CD4-positive, alpha-beta T cell treated with Interleukin-2 at 100 ng/mL for 4 hours (primary cell): ENCODE data around the gene NAGPA.
"Not testable (repeated sequence)": the region's sequence is repeated elsewhere in the genome, so short reads cannot be mapped to it uniquely, and the experiment has no call there.

Experiments used
- DNase-seq: peaks from one replicate; pipeline ENCODE4 v3.0.0-alpha.2; 2020; ENCODE audit warnings: low spot score

The NAGPA gene, protein sequence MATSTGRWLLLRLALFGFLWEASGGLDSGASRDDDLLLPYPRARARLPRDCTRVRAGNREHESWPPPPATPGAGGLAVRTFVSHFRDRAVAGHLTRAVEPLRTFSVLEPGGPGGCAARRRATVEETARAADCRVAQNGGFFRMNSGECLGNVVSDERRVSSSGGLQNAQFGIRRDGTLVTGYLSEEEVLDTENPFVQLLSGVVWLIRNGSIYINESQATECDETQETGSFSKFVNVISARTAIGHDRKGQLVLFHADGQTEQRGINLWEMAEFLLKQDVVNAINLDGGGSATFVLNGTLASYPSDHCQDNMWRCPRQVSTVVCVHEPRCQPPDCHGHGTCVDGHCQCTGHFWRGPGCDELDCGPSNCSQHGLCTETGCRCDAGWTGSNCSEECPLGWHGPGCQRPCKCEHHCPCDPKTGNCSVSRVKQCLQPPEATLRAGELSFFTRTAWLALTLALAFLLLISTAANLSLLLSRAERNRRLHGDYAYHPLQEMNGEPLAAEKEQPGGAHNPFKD

DNA sequence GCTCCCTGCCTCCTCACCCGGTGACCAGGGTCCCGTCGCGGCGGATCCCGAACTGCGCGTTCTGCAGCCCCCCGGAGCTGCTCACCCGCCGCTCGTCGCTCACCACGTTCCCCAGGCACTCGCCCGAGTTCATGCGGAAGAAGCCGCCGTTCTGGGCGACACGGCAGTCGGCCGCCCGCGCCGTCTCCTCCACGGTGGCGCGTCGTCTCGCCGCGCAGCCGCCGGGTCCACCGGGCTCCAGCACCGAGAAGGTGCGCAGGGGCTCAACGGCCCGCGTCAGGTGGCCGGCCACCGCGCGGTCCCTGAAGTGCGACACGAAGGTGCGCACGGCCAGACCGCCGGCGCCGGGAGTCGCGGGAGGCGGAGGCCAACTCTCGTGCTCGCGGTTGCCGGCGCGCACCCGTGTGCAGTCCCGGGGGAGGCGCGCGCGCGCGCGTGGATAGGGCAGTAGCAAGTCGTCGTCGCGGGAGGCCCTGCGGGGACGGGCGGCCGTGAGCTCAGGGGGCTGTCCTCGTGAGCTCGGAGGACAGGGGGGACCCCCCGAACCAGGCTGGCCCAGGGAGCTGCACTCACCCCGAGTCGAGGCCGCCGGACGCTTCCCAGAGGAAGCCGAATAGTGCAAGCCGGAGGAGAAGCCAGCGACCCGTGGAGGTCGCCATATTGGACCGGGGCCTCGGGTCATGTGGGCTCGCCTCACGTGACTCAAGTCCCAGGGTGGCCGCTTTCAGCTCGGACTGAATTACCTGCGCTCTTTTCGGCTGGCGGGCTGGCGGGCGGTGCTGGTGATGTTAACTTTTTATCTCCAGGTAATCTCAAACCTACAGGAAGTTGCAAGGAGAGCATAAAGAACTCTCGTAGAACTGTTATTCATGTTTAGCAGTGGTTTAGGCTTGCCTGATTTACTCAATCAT, at the start of gene NAGPA:
TSS of gene NAGPA (minus strand) at position 680 of the 911 bp plus-strand sequence. CDS start at position 659, 21 bp downstream.
- DNase-seq, result peak; percentile 87

DNA sequence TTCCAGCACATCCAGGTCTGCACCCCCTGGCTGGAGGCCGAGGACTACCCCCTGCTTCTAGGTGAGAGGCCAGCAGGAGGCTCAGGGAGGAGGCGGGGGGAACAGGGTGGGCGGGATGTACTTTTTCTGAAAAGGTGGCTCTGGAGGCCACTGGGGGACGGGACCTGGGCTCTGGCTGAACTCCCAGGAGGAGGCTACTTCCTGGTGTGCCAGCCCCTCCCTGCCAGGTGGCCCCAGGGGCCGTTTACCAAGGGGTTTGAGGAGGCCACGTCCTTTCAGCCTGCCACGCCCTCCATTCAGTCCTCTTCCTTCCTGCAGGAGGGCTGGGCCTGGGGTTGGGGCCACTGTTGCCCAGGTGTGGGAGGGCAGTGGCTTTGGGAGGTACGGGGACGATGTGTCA, 47.3 kb upstream of the NAGPA start:
- DNase-seq, result not testable (repeated sequence)

DNA sequence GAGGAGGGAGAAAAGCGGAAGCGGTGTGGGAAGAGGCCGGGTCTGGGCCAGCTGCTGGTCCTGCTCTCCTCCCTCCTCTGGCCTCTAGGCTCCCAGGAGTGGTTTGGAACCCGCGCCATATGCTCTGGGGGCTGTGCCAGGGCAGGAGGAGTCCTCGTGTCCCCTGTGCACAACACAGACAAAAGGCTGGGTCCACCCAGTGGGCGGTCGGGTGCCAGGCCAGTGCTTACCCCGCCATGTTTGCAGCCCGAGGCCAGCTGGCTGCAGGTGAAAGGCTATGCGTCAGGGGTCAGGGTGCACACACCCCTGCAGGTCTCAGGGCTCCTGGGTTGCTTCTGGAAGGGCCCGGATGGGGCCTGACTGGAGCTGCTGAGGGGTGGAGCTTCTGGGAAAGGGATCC, 46.7 kb upstream of the NAGPA start:
- not testable (repeated sequence) for DNase-seq

DNA sequence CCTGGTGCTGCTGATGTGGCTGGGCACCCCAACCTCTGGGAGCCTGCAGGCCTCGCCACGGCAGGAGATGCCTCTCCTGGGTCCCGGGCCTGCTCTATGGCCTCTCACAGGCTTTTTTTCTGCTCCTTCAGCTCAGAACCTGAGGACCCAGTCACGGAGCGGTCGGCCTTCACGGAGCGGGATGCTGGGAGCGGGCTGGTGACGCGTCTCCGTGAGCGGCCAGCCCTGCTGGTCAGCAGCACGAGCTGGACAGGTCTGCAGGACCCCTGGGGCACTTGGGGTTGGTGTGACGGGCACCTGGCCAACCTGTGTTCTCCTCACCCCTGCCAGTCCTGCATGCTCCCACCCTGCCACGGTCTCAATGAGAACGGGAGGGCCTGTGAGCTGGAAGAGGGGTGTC, 44.9 kb upstream of the NAGPA start:
- DNase-seq, result no peak

DNA sequence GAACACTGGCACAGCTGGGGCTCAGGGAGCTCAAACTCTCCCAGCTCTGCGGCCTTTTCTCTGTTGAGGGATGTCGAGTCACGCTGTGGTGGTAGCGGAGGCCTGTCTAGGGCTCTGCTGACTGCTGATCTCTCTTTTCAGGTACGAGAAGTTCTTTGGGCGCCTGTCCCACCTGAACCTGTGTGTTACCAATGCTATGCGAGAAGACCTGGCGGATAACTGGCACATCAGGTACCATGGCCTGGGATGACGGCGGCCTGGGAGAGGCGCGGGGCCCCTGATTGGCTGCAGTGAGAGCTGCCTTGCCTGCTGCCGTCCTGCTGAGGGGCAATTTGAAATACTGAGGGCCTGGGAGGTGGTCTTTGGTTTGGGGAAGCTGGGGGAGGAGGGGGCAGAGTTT, 43.6 kb upstream of the NAGPA start:
- DNase-seq, result no peak

DNA sequence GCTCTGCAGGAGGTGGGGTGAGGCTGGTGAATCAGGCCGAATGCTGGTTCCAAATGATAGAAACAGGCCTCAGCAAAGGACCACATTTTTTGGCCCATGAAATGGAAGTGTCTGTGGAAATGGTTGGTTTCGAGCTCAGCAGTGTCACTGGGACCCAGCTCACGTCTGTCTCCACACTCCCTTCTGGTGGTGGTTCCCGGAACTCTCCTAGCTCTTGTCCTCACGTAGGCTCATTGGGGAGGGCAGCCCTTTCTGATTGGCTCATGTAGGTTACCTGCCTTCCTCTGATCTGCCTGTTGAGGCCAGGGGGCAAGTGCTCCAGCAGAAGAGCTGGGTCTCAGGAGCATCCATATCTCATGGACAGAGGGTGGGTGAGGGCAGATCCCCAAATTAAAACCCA, 41.9 kb upstream of the NAGPA start:
- DNase-seq, result no peak

DNA sequence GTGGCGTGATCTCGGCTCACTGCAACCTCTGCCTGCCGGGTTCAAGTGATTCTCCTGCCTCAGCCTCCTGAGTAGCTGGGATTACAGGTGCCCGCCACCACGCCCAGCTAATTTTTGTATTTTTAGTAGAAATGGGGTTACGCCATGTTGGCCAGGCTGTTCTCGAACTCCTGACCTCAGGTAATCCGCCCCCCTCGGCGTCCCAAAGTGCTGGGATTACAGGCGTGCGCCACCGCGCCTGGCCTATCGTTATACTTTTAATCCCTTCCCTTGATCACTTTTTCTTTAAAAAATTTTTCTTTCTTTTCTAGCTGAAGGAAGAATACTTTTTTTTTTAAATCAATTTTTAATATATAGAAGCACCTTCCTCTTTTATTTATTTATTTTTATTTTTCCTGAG, 40.0 kb upstream of the NAGPA start:
- DNase-seq, result not testable (repeated sequence)

DNA sequence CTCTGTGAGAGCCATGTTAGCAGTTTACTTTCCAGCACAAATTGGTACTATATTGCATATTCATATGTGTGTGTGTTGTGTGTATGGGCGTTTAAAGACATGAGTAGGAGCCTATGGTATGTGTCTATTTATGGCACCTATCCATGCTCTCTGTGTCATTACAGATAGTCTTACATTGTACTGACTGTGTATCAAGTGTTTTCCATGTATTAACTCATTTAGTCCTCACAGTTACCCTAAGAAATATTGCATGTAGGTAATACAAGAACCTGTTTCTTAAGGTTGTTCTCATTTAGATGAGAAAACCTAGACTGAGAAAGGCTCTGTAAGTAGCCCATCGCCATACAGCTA, 39.5 kb upstream of the NAGPA start:
- no peak for DNase-seq

DNA sequence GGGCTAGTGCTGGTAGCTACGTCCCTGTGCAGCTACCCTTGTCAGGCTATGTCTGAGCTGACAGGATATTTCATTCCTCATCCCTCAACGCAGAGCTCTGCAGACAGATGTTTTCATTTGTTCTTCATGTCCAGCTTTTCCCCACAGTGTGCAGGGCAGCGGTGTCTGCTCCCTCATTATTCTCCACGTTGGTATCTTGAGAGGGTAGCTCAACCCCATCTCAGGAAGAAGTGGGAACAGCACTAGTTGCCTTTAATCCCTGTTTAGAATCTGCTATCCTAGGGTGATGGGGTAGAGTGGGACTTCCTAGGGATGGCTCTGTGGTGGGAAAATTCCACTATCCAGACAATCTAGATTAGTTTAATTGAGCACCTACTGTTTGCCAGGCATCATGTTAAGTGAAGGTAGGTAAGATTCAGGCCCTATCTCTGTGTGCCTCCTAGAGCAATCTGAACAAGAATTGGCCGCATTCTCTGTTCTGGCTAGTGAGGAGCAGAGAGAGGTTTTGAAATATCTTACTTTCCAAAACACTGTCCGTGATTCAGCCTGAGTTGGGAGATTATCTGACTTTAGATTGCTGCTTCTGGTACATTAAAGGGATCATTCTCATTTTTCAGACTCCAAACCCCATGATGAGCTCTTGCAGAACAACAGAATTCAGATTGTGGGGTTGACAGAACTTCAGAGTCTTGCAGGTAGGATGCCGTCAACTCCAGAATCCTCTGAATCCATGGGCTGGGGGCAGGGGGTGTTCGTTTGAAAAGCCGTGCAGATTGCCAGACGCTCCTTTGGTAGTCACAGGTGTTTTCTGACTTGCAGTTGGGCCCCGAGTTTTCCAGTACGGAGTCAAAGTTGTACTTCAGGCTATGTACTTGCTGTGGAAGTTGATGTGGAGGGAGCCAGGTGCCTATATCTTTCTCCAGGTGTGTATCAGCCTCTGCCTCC, 38.9 kb upstream of the NAGPA start:
- DNase-seq, result no peak

DNA sequence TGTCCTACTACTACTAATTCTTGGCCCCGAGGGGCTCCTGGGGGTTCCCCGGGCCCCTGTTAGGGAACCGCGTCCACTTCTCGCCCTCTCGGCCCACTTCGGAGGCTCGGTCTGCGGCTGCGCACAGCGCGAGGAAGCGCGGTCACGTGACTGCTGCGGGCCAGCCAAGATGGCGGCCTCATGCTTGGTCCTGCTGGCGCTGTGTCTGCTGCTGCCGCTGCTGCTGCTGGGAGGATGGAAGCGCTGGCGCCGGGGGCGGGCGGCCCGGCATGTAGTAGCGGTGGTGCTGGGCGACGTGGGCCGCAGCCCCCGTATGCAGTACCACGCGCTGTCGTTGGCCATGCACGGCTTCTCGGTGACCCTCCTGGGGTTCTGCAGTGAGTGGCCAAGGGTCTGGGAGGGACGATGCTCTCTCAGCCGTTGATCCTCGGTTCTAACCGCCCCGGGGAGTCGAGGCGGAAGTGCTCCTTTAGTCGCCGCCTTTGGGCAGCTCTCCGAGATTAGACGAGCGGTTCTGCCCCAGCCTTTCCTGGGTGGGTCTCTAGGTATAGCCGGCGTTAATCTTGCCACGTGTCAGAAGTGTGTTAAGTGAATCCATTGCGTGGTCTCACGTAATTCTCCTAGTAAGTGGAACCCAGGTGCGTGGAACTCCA, 38.1 kb upstream of the NAGPA start, which contains the start of gene ALG1:
TSS of gene ALG1 (plus strand) at position 163 of the 653 bp plus-strand sequence. CDS start at position 170, 7 bp downstream.
- peak; percentile 91 for DNase-seq

DNA sequence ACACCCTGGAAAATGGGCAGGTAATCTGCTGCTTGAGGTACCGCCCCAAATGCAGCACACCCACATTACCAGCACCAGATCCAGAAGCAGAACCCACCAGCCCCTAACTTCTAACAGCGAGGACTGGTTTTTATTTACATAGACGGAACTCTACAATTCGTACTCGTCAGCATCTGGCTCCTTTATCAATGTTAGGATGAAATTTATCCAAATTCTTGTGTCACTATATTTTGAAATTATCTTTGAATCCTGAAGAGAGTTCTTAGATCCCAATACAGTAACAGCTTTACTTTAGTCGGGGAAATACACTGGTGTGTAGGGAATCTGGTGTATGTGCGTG, 37.6 kb upstream of the NAGPA start:
- DNase-seq, result no peak

DNA sequence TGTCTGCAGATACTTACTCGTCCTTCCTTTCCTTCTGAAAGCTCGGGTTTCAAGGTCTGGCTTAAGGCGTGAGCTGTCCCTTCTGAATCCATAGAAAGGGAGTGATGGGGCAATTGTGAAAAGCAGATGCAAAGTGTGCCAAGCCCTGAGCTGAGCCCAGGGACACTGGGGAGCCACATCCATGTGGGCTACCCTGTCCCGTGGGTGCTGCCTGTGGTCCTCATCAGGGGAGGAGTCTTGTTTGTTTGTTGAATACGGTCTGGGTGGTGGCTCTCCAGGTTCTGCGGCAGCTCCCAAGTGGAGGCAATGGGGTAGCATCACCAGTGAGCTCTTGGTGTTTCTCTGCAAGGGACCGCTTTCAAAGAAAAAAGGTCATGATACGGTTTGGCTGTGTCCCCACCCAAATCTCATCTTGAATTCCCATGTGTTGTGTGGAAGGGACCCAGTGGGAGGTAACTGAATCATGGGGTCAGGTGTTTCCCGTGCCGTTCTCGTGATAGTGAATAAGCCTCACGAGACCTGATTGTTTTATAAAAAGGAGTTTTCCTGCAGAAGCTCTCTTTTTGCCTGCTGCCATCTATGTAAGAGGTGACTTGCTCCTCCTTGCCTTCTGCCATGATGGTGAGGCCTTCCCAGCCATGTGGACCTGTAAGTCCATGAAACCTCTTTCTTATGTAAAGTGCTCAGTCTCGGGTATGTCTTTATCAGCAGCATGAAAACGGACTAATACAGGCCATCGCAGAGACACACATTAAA, 36.9 kb upstream of the NAGPA start:
- DNase-seq, result no peak

DNA sequence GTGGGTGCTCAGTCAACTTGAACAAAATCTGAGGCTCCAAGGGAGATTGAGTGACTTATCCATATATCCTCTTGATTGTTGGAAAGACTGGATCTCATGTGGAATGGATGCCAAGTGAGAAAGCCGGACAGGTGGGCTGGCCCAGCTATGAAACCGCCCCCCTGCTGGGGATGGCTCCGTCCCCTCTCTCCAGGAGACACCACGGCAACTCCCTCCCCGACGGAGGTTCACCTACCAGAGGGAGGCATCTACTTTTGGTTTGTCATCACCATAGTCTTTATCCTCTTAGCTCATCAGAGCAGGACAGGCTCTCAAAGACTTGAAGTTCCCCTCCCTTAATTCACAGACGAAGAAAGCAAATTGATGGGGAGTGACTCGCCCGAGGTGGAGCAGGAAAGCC, 36.1 kb upstream of the NAGPA start:
- no peak for DNase-seq

DNA sequence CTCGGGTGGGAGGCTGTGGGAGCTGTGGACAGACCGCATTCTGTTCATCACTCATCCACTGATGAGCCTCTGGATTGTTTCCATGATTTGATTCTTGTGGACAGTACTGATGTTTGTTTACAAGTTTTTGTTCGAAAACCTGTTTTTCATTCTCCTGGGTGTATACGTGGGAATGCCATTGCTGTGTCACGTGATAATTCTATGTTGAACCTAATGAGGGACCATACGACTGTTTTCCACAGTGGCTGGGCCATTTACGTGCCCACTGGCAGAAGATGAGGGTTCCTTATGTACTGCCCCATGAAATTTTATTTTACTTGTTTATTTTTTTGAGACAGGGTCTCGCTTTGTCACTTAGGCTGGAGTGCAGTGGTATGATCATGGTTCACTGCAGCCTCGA, 35.3 kb upstream of the NAGPA start:
- no peak for DNase-seq

DNA sequence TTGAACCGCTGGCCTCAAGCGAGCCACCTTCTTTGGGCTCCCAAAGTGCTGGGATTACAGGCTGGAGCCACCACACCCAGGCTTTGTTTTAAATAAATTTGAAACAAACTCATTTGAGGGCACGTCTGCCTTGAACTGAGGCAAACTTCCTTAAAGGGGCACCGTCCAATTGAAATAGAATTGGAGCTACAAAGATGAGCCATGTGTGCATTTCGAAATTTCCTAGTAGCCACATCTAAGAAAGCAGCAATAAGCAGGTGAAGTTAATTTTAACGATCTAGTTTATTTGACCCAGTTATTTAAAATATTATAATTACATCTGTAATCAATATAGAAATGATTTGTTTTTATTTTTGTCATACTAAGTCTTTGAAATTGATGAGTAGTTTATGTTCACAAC, 32.8 kb upstream of the NAGPA start:
- DNase-seq, result no peak

DNA sequence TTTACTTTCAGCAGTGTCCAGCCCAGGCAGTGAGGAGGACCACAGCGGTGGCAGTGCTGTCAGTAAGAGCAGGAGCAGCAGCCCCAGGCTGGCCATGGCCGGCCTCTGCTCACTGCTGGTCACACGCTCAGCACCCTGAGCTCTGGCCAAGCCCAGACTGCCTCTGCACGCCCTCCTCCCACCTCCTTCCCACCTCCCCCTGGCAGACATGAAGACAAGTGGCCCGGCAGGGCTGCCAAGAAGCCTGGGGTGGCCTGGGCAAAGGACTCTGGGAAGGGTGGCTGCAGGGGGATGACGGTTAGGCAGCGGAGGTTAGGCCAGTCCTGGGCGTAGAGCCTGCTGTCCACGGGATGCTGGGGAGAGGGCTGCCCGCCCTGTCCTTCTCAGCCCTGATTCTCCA, 32.1 kb upstream of the NAGPA start, which contains the start of gene C16orf89:
TSS of gene C16orf89 (minus strand) at position 144 of the 400 bp plus-strand sequence. CDS start at position 96, 48 bp downstream.
- no peak for DNase-seq

DNA sequence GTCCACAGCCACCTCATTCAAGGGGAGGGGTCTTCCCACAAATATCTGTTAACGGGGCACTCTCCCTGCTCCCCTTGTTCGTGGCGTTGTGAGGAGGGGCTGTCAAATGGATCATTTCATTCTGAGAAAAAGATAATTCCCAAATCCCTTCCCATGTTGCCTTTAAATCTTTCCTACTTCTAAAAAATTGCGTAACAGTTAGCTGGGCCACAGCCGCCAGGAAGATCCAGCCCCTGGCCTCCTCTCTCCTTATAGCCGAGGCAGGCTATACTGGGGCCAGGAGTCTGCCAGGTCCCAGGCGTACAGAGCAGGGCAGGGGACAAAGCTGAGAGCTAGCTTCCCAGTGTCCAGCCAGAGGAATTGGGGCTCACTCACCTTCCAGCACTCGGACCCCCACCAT, 31.6 kb upstream of the NAGPA start:
- no peak for DNase-seq

DNA sequence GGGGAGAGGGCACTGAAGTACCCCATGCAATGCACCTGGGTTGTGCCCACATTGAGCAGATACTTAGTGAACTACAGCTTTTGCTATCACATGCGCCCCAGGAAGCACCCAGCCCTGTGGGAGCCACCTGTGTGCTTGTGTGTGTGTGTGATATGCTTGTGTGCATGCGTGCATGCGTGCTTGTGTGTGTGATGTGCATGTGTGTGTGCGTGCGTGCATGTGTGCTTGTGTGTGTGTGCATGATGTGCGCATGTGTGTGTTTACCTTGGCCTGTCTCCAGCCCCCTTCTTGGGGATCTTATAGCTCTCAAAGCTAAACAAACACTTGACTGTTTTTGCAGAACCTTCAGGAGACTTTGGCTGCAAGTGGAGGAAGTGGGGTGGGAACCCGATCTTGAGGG, 31.2 kb upstream of the NAGPA start:
- DNase-seq, result no peak

DNA sequence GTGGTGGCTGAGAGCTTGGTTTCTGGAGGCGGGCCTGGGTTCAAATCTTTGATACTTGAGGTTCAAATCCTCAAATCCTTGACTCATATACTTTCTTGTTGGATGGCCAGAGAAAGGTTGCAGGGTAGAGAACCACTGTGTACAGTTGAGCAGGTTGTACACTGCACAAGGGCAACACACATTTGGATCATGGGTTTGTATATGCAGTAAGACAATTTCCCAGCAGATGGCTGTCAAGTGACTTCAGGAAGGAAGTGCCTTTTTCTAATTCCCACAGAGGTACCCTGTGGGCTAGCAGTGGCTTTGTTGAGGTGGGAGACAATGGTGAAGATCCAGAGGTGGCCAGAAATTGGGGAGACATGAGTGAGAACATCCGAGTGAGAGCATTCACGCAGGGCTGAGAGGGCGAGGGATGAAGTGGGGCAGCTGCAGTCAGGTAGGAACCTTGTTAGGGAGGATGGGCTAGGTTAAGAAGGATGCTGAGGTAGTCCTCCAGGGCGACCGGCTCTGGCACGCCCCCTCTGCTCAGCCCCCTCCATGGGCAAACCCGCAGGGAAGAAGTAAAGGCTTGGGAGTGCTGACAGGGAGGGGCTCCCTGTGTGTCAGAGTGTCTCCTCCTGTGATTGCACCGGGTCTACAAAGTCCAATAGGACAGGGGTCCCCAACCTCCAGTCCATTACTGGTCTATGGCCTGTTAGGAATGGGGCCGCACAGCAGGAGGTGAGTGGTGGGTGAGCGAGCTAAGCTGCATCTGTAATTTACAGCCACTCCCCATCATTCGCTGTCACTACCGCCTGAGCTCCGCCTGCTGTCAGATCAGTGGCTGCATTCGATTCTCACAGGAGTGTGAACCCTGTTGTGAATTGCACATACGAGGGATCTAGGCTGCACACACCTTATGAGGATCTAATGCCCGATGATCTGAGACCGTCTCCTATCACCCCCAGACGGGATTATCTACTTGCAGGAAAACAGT, 29.3 kb upstream of the NAGPA start:
- DNase-seq, result no peak
